ENCODE measurements around the gene PDE7B.

GRCh38 chr6:135902756-135903331, 51.3 kb downstream of the PDE7B start:
- no peak for TF ChIP-seq ZBTB33 (IDR thresholded peaks at IDR 0.05)
- no peak for TF ChIP-seq MAX (IDR thresholded peaks at IDR 0.05)
- TF ChIP-seq CTCF (IDR thresholded peaks at IDR 0.05; ENCODE audit: low read depth, low read length, missing input control), result no peak
- TF ChIP-seq RAD21 (IDR thresholded peaks at IDR 0.05), result no peak
- TF ChIP-seq TAF1 (conservative IDR thresholded peaks at IDR 0.05), result no peak
- TF ChIP-seq JUND (IDR thresholded peaks at IDR 0.05), result no peak
- no peak for TF ChIP-seq SP1 (IDR thresholded peaks at IDR 0.05)
- TF ChIP-seq GABPA (IDR thresholded peaks at IDR 0.05 in 1 of 2, conservative IDR thresholded peaks at IDR 0.05 in 1 of 2), result no peak
- TF ChIP-seq YY1 (IDR thresholded peaks at IDR 0.05), result no peak
- TF ChIP-seq FOXA2 (IDR thresholded peaks at IDR 0.05), result no peak
- TF ChIP-seq RXRA (IDR thresholded peaks at IDR 0.05), result no peak
- TF ChIP-seq HNF4G (IDR thresholded peaks at IDR 0.05), result no peak
